GM12878 (cell line): ENCODE measurements around the gene COL13A1. TPM values are rescaled to one million over a fixed set of nuclear protein-coding genes. Genes with fewer than 3 reads are reported as not detected.

Source experiments
- CHD2 ChIP-seq: IDR thresholded peaks from 2 replicates; pipeline ENCODE4 v1.6.1; 2011; ENCODE audit warnings: low read depth, low read length, improper control_type of control experiment, borderline replicate concordance
- KAT2A ChIP-seq: conservative IDR thresholded peaks from 2 replicates; pipeline ENCODE4 v1.6.1; 2011; ENCODE audit warnings: low read depth, low read length; ENCODE audit not compliant: control insufficient read depth
- KDM1A ChIP-seq: fragments of 200-600 bp; sonication (generic); IDR thresholded peaks from 2 replicates; pipeline ENCODE4 v1.6.1; 2016; ENCODE audit warnings: borderline replicate concordance
- MXI1 ChIP-seq: fragments of 150-350 bp; IDR thresholded peaks from 2 replicates; pipeline ENCODE4 v1.6.1; 2011; ENCODE audit warnings: low read depth, mild to moderate bottlenecking, inconsistent platforms, low read length, improper control_type of control experiment
- RAD51 ChIP-seq: fragments of 450-650 bp; IDR thresholded peaks from 2 replicates; pipeline ENCODE4 v1.6.1; 2016; ENCODE audit warnings: moderate library complexity, mild to moderate bottlenecking, inconsistent platforms
- SRF ChIP-seq, 2 experiments: IDR thresholded peaks; 2 replicates each; pipeline ENCODE4 v1.6.1; 2011; ENCODE audit warnings: low read depth in 2 of 2, low read length in 2 of 2, mild to moderate bottlenecking in 1 of 2, moderate library complexity in 1 of 2
- SUZ12 ChIP-seq: fragments of 200-600 bp; sonication (generic); IDR thresholded peaks from one replicate; pipeline ENCODE4 v1.6.1; 2018; ENCODE audit warnings: antibody characterized with exemption, mild to moderate bottlenecking; ENCODE audit not compliant: unreplicated experiment
- TAF1 ChIP-seq: IDR thresholded peaks from 2 replicates; pipeline ENCODE4 v1.6.1; 2011; ENCODE audit warnings: mild to moderate bottlenecking, low read depth, low read length, borderline replicate concordance
- ZNF592 ChIP-seq: fragments of 450-650 bp; IDR thresholded peaks from 2 replicates; pipeline ENCODE4 v1.6.1; 2017; ENCODE audit warnings: mild to moderate bottlenecking, moderate library complexity
- polyA plus RNA-seq, 11 experiments: library from polyadenylated mRNA; depleted of rRNA in 4 of 11; unstranded in 6 of 11; stranded (reverse) in 5 of 11; fragments of >200 nt; fragmentation: Nextera tagmentation in 4 of 11; fragmentation: Illumina TruSeq in 1 of 11; extraction: Ambion mirVana in 4 of 11; extraction: Trizol in 1 of 11; gene quantifications; 1 replicate in 1 of 11; 2 replicates in 10 of 11; pipeline versions ENCODE4 v1.2.1 to v1.2.3, GENCODE V29; 2011 to 2016; ENCODE audit warnings: inconsistent platforms in 2 of 11, missing spikeins in 2 of 11, low read depth in 1 of 11
- total RNA-seq, 4 experiments: library from RNA; depleted of rRNA in 3 of 4; stranded (reverse); fragments of >200 nt in 3 of 4; fragmentation: Illumina TruSeq in 1 of 4; extraction: Trizol in 1 of 4; gene quantifications; 2 replicates each; pipeline versions ENCODE4 v1.2.1 to v1.2.3, GENCODE V29; 2013 to 2021

The COL13A1 gene
- total and polyA plus RNA-seq, 10 of the 15 experiments (the other 5 are each of a cell fraction or from before 2014, with no cell fraction given): 0.03 to 0.15 (median 0.05) TPM; not detected in 7

GRCh38 chr10:69853064-69853463 is 51.4 kb downstream of the COL13A1 start (continued):
- TF ChIP-seq KAT2A (no peak), CHD2 (no peak), SUZ12 (no peak), SRF (IDR thresholded peaks at IDR 0.05; ENCODE audit: low read depth in 2 of 2, low read length in 2 of 2) (no peak), TAF1 (no peak), RAD51 (no peak), MXI1 (no peak), ZNF592 (no peak), KDM1A (no peak)
- TF ChIP-seq, all 136 proteins: peak for 0
